CD14-positive monocyte (primary cell): ENCODE results near the gene ABCC9. TPM values are rescaled to one million over a fixed set of nuclear protein-coding genes. Genes with fewer than 3 reads are reported as not detected.

Experiments used
- DNase-seq, 3 donors: peaks; one replicate each; pipeline ENCODE4 v3.0.0-alpha.2; 2011 to 2022
- H2AFZ ChIP-seq: 2 replicates; pipeline ENCODE4 v1.6.0; 2012; ENCODE audit warnings: mild to moderate bottlenecking, low read depth, low read length, inconsistent platforms; ENCODE audit not compliant: insufficient read depth, poor library complexity, severe bottlenecking
- H3K27ac ChIP-seq, 2 donors: 1 replicate in 1 of 2; 2 replicates in 1 of 2; pipeline ENCODE4 v1.5.1; 2012 to 2013; ENCODE audit warnings: low read length in 2 of 2, control low read depth in 1 of 2, inconsistent platforms in 1 of 2, low read depth in 1 of 2, mild to moderate bottlenecking in 1 of 2
- H3K27me3 ChIP-seq, 2 donors: one replicate each; pipeline versions ENCODE4 v1.6.0 to v1.6.1; 2011 to 2013; ENCODE audit warnings: low read length in 2 of 2; ENCODE audit not compliant: control insufficient read depth in 2 of 2, insufficient read depth in 2 of 2
- H3K36me3 ChIP-seq, 2 donors: replicated peaks in 1 of 2; 1 replicate in 1 of 2; 2 replicates in 1 of 2; pipeline versions ENCODE4 v1.5.1 to v1.6.1; 2012 to 2013; ENCODE audit warnings: low read length in 2 of 2, control low read depth in 1 of 2, inconsistent platforms in 1 of 2, mild to moderate bottlenecking in 1 of 2; ENCODE audit not compliant: insufficient read depth in 2 of 2, control insufficient read depth in 1 of 2
- H3K4me1 ChIP-seq, 2 donors: 1 replicate in 1 of 2; 2 replicates in 1 of 2; pipeline versions ENCODE4 v1.5.1 to v1.6.1; 2012 to 2013; ENCODE audit warnings: low read length in 2 of 2, control low read depth in 1 of 2, inconsistent platforms in 1 of 2, mild to moderate bottlenecking in 1 of 2, moderate library complexity in 1 of 2; ENCODE audit not compliant: insufficient read depth in 2 of 2, control insufficient read depth in 1 of 2
- H3K4me2 ChIP-seq: replicated peaks from 2 replicates; pipeline ENCODE3; 2012; ENCODE audit warnings: low read length, moderate library complexity, mild to moderate bottlenecking; ENCODE audit not compliant: poor library complexity, severe bottlenecking; ENCODE audit errors: extremely low read depth
- H3K4me3 ChIP-seq, 3 experiments: fragments of 200-600 bp in 1 of 3; sonication (generic) in 1 of 3; replicated peaks in 1 of 3; 1 replicate in 2 of 3; 2 replicates in 1 of 3; pipeline ENCODE4 v1.5.1; 2011 to 2013; ENCODE audit warnings: low read length in 3 of 3, mild to moderate bottlenecking in 3 of 3, control low read depth in 2 of 3, low read depth in 2 of 3, inconsistent platforms in 1 of 3, moderate library complexity in 1 of 3
- H3K79me2 ChIP-seq: 2 replicates; pipeline ENCODE4 v1.6.0; 2012; ENCODE audit warnings: mild to moderate bottlenecking, control low read depth, inconsistent platforms, low read length, moderate library complexity; ENCODE audit not compliant: insufficient read depth
- H3K9ac ChIP-seq: 2 replicates; pipeline ENCODE4 v1.6.0; 2017; ENCODE audit warnings: low read length, mild to moderate bottlenecking; ENCODE audit not compliant: insufficient read depth, poor library complexity, severe bottlenecking
- H3K9me3 ChIP-seq, 2 donors: replicated peaks in 1 of 2; 1 replicate in 1 of 2; 2 replicates in 1 of 2; pipeline versions ENCODE4 v1.5.1 to v1.6.1; 2012 to 2013; ENCODE audit warnings: low read length in 2 of 2, control low read depth in 1 of 2; ENCODE audit not compliant: control insufficient read depth in 1 of 2, insufficient read depth in 1 of 2
- H4K20me1 ChIP-seq: 2 replicates; pipeline ENCODE4 v1.6.0; 2012; ENCODE audit warnings: mild to moderate bottlenecking, low read length, control low read depth, moderate library complexity; ENCODE audit not compliant: insufficient read depth
- H3K27ac Mint-ChIP-seq, 7 donors: one replicate each; pipeline ENCODE4 v1.8.0; 2020; ENCODE audit warnings: mild to moderate bottlenecking in 7 of 7, mixed read lengths in 7 of 7, moderate library complexity in 6 of 7, inconsistent platforms in 2 of 7
- H3K27me3 Mint-ChIP-seq, 3 donors: one replicate each; pipeline ENCODE4 v1.8.0; 2021 to 2022; ENCODE audit warnings: low read depth in 3 of 3, mild to moderate bottlenecking in 3 of 3, mixed read lengths in 3 of 3, moderate library complexity in 3 of 3, inconsistent platforms in 1 of 3
- H3K36me3 Mint-ChIP-seq, 2 donors: one replicate each; pipeline ENCODE4 v1.8.0; 2020; ENCODE audit warnings: mixed read lengths in 2 of 2, inconsistent platforms in 1 of 2, mild to moderate bottlenecking in 1 of 2
- H3K4me1 Mint-ChIP-seq: one replicate; pipeline ENCODE4 v1.8.0; 2020; ENCODE audit warnings: mild to moderate bottlenecking, mixed read lengths
- H3K4me3 Mint-ChIP-seq, 2 donors: one replicate each; pipeline ENCODE4 v1.8.0; 2020; ENCODE audit warnings: mild to moderate bottlenecking in 2 of 2, mixed read lengths in 2 of 2, moderate library complexity in 1 of 2
- H3K9me3 Mint-ChIP-seq, 7 donors: one replicate each; pipeline ENCODE4 v1.8.0; 2020 to 2022; ENCODE audit warnings: mixed read lengths in 7 of 7, mild to moderate bottlenecking in 6 of 7, moderate library complexity in 6 of 7, inconsistent platforms in 2 of 7
- WGBS: methylation state at CpG from one replicate; pipeline ENCODE4 v1.1.5; 2013; ENCODE audit warnings: missing lambda C conversion rate; ENCODE audit not compliant: insufficient coverage; 5-methylcytosine and 5-hydroxymethylcytosine counted together
- intact Hi-C, 2 donors: fragments of 100-400 bp; cut with micrococcal nuclease; formaldehyde crosslinking; loops; one replicate each; pipeline versions ENCODE4 v1.15.0 to v1.15.1; 2023
- polyA plus RNA-seq, 3 donors: library from polyadenylated mRNA; depleted of rRNA in 1 of 3; unstranded in 2 of 3; stranded (reverse) in 1 of 3; fragments of 300-500 nt in 2 of 3; fragments of >200 nt in 1 of 3; fragmentation: Illumina TruSeq in 2 of 3; gene quantifications; 1 replicate in 2 of 3; 2 replicates in 1 of 3; pipeline ENCODE4 v1.2.3, GENCODE V29; 2012 to 2021
- TF ChIP-seq, protein P1 (sequence below): fragments of 200-600 bp; IDR thresholded peaks from one replicate; pipeline ENCODE4 v1.8.0; 2022; ENCODE audit warnings: antibody characterized with exemption, mild to moderate bottlenecking

The ABCC9 gene
- polyA plus RNA-seq, 3 donors, result not detected

DNA sequence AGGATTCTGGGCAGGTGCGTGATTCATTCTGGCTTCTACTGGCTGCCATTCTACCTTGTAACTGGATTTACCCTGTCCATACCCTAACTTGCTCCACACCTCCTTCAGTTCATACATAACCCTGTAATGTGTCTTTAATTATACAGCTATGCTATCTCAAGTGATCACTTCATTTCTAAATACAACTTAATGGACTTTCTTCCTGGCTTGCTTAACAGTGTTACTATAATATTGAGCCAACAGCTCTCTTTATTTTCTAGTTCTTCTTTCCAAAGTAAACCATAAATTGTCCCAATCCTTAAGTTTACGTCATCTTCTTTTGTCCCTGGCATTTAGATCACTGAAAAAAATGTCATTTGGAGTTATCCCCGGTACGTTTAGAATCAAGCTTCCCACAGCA is 90.8 kb downstream of the ABCC9 start:
- H3K4me1 ChIP-seq, result no peaks in the 10 kb centered on the region
- H3K4me3 ChIP-seq, result no peak overlapping the region
- no peak for DNase-seq
- H3K4me3 Mint-ChIP-seq, result no peak overlapping the region
- H4K20me1 ChIP-seq, result no peaks in the 10 kb centered on the region
- intact Hi-C loops, result no loop called here
- peaks cover 0 to 4% (median 0%) of the 10 kb centered on the region in 7 donors for H3K9me3 Mint-ChIP-seq
- 77% methylated on average over 2 of the region's 4 CpGs for WGBS
- H3K9me3 ChIP-seq, result no peaks in the 10 kb centered on the region
- H3K4me2 ChIP-seq, result no peak overlapping the region
- H3K36me3 Mint-ChIP-seq, result no peaks in the 10 kb centered on the region
- no peaks in the 10 kb centered on the region for H3K79me2 ChIP-seq
- H3K9ac ChIP-seq, result no peak overlapping the region
- H3K27me3 Mint-ChIP-seq, result no peaks in the 10 kb centered on the region
- H3K27ac Mint-ChIP-seq, result no peak overlapping the region
- H3K27ac ChIP-seq, result no peak overlapping the region
- H3K27me3 ChIP-seq, result no peaks in the 10 kb centered on the region
- no peaks in the 10 kb centered on the region for H3K4me1 Mint-ChIP-seq
- no peak overlapping the region for H2AFZ ChIP-seq
- no peaks in the 10 kb centered on the region for H3K36me3 ChIP-seq
- TF ChIP-seq, protein P1, sequence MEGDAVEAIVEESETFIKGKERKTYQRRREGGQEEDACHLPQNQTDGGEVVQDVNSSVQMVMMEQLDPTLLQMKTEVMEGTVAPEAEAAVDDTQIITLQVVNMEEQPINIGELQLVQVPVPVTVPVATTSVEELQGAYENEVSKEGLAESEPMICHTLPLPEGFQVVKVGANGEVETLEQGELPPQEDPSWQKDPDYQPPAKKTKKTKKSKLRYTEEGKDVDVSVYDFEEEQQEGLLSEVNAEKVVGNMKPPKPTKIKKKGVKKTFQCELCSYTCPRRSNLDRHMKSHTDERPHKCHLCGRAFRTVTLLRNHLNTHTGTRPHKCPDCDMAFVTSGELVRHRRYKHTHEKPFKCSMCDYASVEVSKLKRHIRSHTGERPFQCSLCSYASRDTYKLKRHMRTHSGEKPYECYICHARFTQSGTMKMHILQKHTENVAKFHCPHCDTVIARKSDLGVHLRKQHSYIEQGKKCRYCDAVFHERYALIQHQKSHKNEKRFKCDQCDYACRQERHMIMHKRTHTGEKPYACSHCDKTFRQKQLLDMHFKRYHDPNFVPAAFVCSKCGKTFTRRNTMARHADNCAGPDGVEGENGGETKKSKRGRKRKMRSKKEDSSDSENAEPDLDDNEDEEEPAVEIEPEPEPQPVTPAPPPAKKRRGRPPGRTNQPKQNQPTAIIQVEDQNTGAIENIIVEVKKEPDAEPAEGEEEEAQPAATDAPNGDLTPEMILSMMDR, result no peak

- H3K9me3 ChIP-seq, result no peaks in the 10 kb centered on the region
- H3K4me1 Mint-ChIP-seq, result no peaks in the 10 kb centered on the region
- DNase-seq, result no peak
- H3K4me1 ChIP-seq, result no peaks in the 10 kb centered on the region
- H3K79me2 ChIP-seq, result no peaks in the 10 kb centered on the region
- no peaks in the 10 kb centered on the region for H3K36me3 Mint-ChIP-seq
- TF ChIP-seq, protein P1, result no peak
- no peaks in the 10 kb centered on the region for H3K27me3 Mint-ChIP-seq
- no peak overlapping the region for H2AFZ ChIP-seq
- H3K4me3 ChIP-seq, result no peak overlapping the region
- no peak overlapping the region for H3K4me3 Mint-ChIP-seq
- H3K27ac ChIP-seq, result no peak overlapping the region
- H3K27me3 ChIP-seq, result no peaks in the 10 kb centered on the region
- no peak overlapping the region for H3K27ac Mint-ChIP-seq
- peaks cover 0 to 2% (median 0%) of the 10 kb centered on the region in 7 donors for H3K9me3 Mint-ChIP-seq
- H3K9ac ChIP-seq, result no peak overlapping the region
- 100% methylated on average over 1 of the region's 2 CpGs for WGBS
- H4K20me1 ChIP-seq, result no peaks in the 10 kb centered on the region
- no peaks in the 10 kb centered on the region for H3K36me3 ChIP-seq
- no peak overlapping the region for H3K4me2 ChIP-seq
- intact Hi-C loops, result no loop called here
Measured at GRCh38 chr12:21849878-21850277, 91.3 kb downstream of the ABCC9 start.
